ENCODE measurements around the gene STUB1.

STUB1 gene

GRCh38 chr16:637081-638018 lies 42.9 kb upstream of the STUB1 start:
- Histone ChIP-seq H3K4me3 (ENCODE audit: low read length) (peak overlapping the region; percentile 86; the same call in 1 of the 2 replicates), H3K9ac (ENCODE audit: low read depth, low read length) (no peak overlapping the region; the same call in 1 of the 2 replicates), H3K27ac (ENCODE audit: low read length) (no peak overlapping the region), H3K36me3 (ENCODE audit: insufficient read depth, low read depth, low read length) (no peaks in the 10 kb centered on the region), H3K4me1 (ENCODE audit: insufficient read depth, low read length) (no peaks in the 10 kb centered on the region; the same call in 1 of the 2 replicates), H3K27me3 (ENCODE audit: insufficient read depth, low read length) (peaks cover under 1% of the 10 kb centered on the region; the same call in 1 of the 2 replicates), H3K9me3 (ENCODE audit: insufficient read depth, low read depth, low read length) (no peaks in the 10 kb centered on the region)

DNA sequence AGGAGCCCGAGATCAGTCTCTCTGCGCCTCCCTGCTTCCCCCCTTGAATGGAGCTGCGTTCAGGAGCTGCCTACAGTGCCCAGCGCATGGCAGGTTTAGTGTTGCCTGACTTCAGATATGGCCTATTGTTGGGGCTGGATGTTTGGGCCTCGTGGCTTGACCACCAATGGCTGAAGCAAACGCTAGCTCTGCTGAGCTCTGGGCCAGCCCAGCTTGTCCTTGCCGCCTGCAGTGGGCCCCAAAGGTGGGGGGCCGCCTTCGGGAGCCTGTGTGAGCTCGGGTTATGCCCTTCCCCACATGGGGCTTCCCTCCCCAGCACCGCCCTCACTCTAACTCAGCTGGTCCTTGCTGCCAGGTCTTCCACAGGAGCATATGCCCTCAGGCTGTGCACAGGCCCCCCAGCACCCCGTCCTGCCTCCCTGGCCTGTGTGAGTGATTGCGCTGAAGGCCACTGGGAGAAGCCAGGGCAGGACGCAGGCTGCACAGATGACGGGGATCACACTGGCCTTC lies 42.1 kb upstream of the STUB1 start:
- Histone ChIP-seq H3K9me3 (ENCODE audit: insufficient read depth, low read depth, low read length) (no peaks in the 10 kb centered on the region), H3K4me3 (ENCODE audit: low read length) (no peak overlapping the region), H3K36me3 (ENCODE audit: insufficient read depth, low read depth, low read length) (no peaks in the 10 kb centered on the region), H3K27ac (ENCODE audit: low read length) (no peak overlapping the region), H3K9ac (ENCODE audit: low read depth, low read length) (no peak overlapping the region; the same call in 1 of the 2 replicates), H3K27me3 (ENCODE audit: insufficient read depth, low read length) (peaks cover 8% of the 10 kb centered on the region), H3K4me1 (ENCODE audit: insufficient read depth, low read length) (no peaks in the 10 kb centered on the region; the same call in 1 of the 2 replicates)

DNA sequence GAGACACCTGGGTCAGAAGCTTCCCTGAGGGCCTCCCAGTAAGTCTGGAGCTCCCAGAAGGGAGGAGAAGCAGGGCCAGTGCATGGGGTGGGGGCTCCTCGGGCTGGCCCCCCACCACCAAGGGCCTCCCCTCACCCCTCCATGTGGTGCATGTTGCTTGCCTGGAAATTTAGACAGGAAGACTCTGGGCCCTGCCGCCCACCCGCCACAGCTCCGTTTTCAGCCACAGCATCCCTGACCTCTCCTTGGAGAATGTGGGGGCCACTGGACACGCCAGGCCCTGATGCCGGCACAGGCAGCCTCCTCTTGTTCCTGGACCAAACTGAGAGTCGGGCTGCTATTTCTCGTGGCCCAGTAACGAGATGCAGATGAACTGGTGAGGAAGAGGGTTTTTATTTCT lies 41.4 kb upstream of the STUB1 start:
- peaks cover 9% of the 10 kb centered on the region for H3K27me3 ChIP-seq (ENCODE audit: insufficient read depth, low read length)
- no peaks in the 10 kb centered on the region for H3K9me3 ChIP-seq (ENCODE audit: insufficient read depth, low read depth, low read length)
- no peak overlapping the region for H3K9ac ChIP-seq (ENCODE audit: low read depth, low read length)
- H3K27ac ChIP-seq (ENCODE audit: low read length) = no peak overlapping the region
- H3K4me1 ChIP-seq (ENCODE audit: insufficient read depth, low read length) = no peaks in the 10 kb centered on the region; the same call in 1 of the 2 replicates
- H3K36me3 ChIP-seq (ENCODE audit: insufficient read depth, low read depth, low read length) = no peaks in the 10 kb centered on the region
- H3K4me3 ChIP-seq (ENCODE audit: low read length) = no peak overlapping the region

DNA sequence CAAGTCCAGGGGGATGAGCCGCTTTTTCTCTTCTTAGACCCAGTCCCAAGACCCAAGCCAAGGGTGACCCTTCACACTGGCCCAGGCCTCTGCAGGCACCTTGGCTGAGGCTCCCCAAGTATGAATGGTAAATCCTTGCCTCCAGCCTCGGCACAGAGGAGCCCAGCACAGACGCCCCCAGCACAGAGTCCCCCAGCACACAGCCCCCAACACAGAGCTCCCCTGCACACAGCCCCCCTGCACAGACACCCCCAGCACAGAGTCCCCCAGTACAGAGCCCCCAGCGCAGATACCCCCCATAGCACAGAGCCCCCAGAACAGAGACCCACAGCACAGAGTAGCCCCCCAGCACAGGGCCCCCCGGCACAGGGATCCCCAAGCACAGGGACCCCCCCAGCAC lies 39.6 kb upstream of the STUB1 start:
- Histone ChIP-seq H3K36me3 (ENCODE audit: insufficient read depth, low read depth, low read length) (no peaks in the 10 kb centered on the region), H3K9ac (ENCODE audit: low read depth, low read length) (no peak overlapping the region), H3K27ac (ENCODE audit: low read length) (no peak overlapping the region), H3K4me3 (ENCODE audit: low read length) (no peak overlapping the region), H3K4me1 (ENCODE audit: insufficient read depth, low read length) (no peaks in the 10 kb centered on the region; the same call in 1 of the 2 replicates), H3K9me3 (ENCODE audit: insufficient read depth, low read depth, low read length) (no peaks in the 10 kb centered on the region), H3K27me3 (ENCODE audit: insufficient read depth, low read length) (peaks cover 9% of the 10 kb centered on the region)

GRCh38 chr16:641326-642188 lies 38.7 kb upstream of the STUB1 start, which contains the start of gene MCRIP2:
Gene MCRIP2, plus strand, starts transcription at chr16:641828. Its CDS starts 164 bp downstream, at chr16:641992.
- peaks cover 9% of the 10 kb centered on the region for H3K27me3 ChIP-seq (ENCODE audit: insufficient read depth, low read length)
- H3K4me1 ChIP-seq (ENCODE audit: insufficient read depth, low read length) = no peaks in the 10 kb centered on the region; the same call in 1 of the 2 replicates
- H3K36me3 ChIP-seq (ENCODE audit: insufficient read depth, low read depth, low read length) = no peaks in the 10 kb centered on the region
- no peak within 1 kb of the TSS for H3K27ac ChIP-seq (ENCODE audit: low read length)
- peak within 1 kb of the TSS; percentile 69; the same call in 1 of the 2 replicates for H3K9ac ChIP-seq (ENCODE audit: low read depth, low read length)
- no peaks in the 10 kb centered on the region for H3K9me3 ChIP-seq (ENCODE audit: insufficient read depth, low read depth, low read length)
- peak within 1 kb of the TSS; percentile 73 for H3K4me3 ChIP-seq (ENCODE audit: low read length)

DNA sequence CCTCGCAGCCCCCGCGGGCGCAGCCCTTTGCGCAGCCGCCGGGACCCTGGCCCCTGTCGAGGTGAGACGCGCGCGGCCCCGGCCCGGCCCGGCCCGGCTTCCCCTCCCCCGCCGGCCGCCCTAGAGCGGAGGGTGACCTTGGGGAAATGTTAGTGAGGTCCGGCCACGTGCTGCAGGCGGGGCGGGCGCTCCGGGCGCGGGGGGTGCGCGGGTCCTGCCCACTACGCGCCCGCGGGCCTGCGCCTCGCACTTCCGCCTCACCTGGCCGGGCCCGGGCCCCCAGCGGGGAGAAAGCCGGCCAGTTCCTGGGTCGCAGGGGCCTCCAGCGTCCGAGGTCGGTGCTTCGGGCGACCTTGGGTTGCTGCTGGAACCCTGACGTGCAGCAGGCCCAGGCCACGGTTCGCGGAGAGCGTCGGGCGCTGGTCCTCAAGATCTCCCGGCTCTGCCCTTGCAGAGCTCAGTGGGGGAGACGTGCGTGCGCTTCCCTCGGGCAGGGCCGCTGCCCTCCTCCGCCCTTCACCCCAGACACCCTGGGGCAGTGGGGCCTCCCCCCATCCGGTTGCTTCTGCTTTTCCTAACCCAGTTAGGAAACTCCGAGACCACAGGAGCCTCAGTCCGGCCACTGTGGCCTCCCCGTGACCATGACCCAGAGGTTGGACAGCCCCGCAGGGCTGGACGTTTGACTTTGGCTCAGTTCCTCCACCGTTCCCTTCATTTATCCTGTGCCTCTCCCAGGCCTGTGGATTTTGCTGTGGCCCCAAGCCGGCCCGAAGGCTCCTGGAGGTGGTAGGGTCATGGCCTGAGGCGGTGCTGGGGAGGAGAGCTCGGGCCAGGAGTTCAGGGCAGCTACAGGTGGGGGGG lies 37.8 kb upstream of the STUB1 start:
- H3K9ac ChIP-seq (ENCODE audit: low read depth, low read length) = peak overlapping the region; percentile 69; the same call in 1 of the 2 replicates
- no peaks in the 10 kb centered on the region for H3K36me3 ChIP-seq (ENCODE audit: insufficient read depth, low read depth, low read length)
- H3K9me3 ChIP-seq (ENCODE audit: insufficient read depth, low read depth, low read length) = no peaks in the 10 kb centered on the region
- H3K27me3 ChIP-seq (ENCODE audit: insufficient read depth, low read length) = peaks cover 9% of the 10 kb centered on the region
- peak overlapping the region; percentile 73 for H3K4me3 ChIP-seq (ENCODE audit: low read length)
- no peaks in the 10 kb centered on the region; the same call in 1 of the 2 replicates for H3K4me1 ChIP-seq (ENCODE audit: insufficient read depth, low read length)
- no peak overlapping the region for H3K27ac ChIP-seq (ENCODE audit: low read length)

- Histone ChIP-seq H3K4me3 (ENCODE audit: low read length) (peak overlapping the region; percentile 73; the same call in 1 of the 2 replicates), H3K27ac (ENCODE audit: low read length) (no peak overlapping the region)
Observed at GRCh38 chr16:643050-643368, 37.2 kb upstream of the STUB1 start.

GRCh38 chr16:644556-644955 lies 35.7 kb upstream of the STUB1 start:
- no peak overlapping the region for H3K27ac ChIP-seq (ENCODE audit: low read length)
- H3K27me3 ChIP-seq (ENCODE audit: insufficient read depth, low read length) = peaks cover 9% of the 10 kb centered on the region
- H3K4me1 ChIP-seq (ENCODE audit: insufficient read depth, low read length) = no peaks in the 10 kb centered on the region; the same call in 1 of the 2 replicates
- H3K9me3 ChIP-seq (ENCODE audit: insufficient read depth, low read depth, low read length) = no peaks in the 10 kb centered on the region
- no peaks in the 10 kb centered on the region for H3K36me3 ChIP-seq (ENCODE audit: insufficient read depth, low read depth, low read length)
- no peak overlapping the region for H3K4me3 ChIP-seq (ENCODE audit: low read length)
- no peak overlapping the region for H3K9ac ChIP-seq (ENCODE audit: low read depth, low read length)

More at GRCh38 chr16:643050-643368, 37.2 kb upstream of the STUB1 start:
- H3K9ac ChIP-seq (ENCODE audit: low read depth, low read length) = peak overlapping the region; percentile 69; the same call in 1 of the 2 replicates
- H3K27me3 ChIP-seq (ENCODE audit: insufficient read depth, low read length) = peaks cover 9% of the 10 kb centered on the region
- no peaks in the 10 kb centered on the region for H3K9me3 ChIP-seq (ENCODE audit: insufficient read depth, low read depth, low read length)
- H3K36me3 ChIP-seq (ENCODE audit: insufficient read depth, low read depth, low read length) = no peaks in the 10 kb centered on the region
- no peaks in the 10 kb centered on the region; the same call in 1 of the 2 replicates for H3K4me1 ChIP-seq (ENCODE audit: insufficient read depth, low read length)

- peaks cover 3% of the 10 kb centered on the region; the same call in 1 of the 2 replicates for H3K4me1 ChIP-seq (ENCODE audit: insufficient read depth, low read length)
- no peaks in the 10 kb centered on the region for H3K36me3 ChIP-seq (ENCODE audit: insufficient read depth, low read depth, low read length)
- no peaks in the 10 kb centered on the region for H3K9me3 ChIP-seq (ENCODE audit: insufficient read depth, low read depth, low read length)
- no peak overlapping the region for H3K27ac ChIP-seq (ENCODE audit: low read length)
- no peak overlapping the region for H3K9ac ChIP-seq (ENCODE audit: low read depth, low read length)
- H3K27me3 ChIP-seq (ENCODE audit: insufficient read depth, low read length) = peaks cover 9% of the 10 kb centered on the region
- H3K4me3 ChIP-seq (ENCODE audit: low read length) = no peak overlapping the region
Observed at GRCh38 chr16:645852-646678, 34.1 kb upstream of the STUB1 start.

DNA sequence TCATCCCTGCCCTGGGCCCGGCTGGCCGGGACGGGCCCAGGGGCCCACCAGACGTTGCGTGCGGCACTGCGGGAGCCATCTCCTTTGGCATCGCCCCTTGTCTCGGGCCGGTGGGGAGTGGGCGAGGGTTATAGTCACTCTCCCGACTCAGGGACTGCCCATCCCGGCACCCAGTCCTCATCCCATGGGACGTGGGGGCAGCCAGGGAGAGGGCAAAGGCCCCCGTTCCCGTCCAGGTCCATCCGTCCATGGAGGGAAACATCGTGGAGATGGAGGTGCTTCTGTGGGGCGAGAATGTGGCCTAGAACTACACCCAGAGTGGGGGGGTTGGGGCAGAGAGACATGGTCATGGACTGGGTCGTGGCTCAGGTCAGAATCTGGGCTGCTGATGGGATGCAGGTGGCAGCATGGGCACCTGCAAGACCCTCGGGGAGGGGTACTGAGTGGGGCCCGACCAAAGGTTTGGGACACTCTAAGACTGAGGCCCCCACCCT lies 33.5 kb upstream of the STUB1 start:
- H3K27ac ChIP-seq (ENCODE audit: low read length) = no peak overlapping the region

More for the DNA sequence above, 33.5 kb upstream of the STUB1 start:
- peaks cover 9% of the 10 kb centered on the region for H3K27me3 ChIP-seq (ENCODE audit: insufficient read depth, low read length)
- no peak overlapping the region for H3K4me3 ChIP-seq (ENCODE audit: low read length)
- H3K9me3 ChIP-seq (ENCODE audit: insufficient read depth, low read depth, low read length) = no peaks in the 10 kb centered on the region
- no peaks in the 10 kb centered on the region for H3K36me3 ChIP-seq (ENCODE audit: insufficient read depth, low read depth, low read length)
- H3K4me1 ChIP-seq (ENCODE audit: insufficient read depth, low read length) = peaks cover 3% of the 10 kb centered on the region; the same call in 1 of the 2 replicates
- no peak overlapping the region for H3K9ac ChIP-seq (ENCODE audit: low read depth, low read length)

All from iPS-20b (cell line).